Lower lobe of right lung (tissue), 2 donors: Measurements from ENCODE around the gene LRP1B. TPM values are rescaled to one million over a fixed set of nuclear protein-coding genes. Genes with fewer than 3 reads are reported as not detected.

Experiments
- ATAC-seq, 2 donors: fragments of 200-7000 bp; cut with Tn5 transposase; one replicate each; pipeline ENCODE4 v1.9.1; 2020 to 2022; ENCODE audit warnings: mild to moderate bottlenecking in 2 of 2, moderate library complexity in 2 of 2
- DNase-seq: peaks from one replicate; pipeline ENCODE4 v3.0.0-alpha.2; 2020
- H3K27ac ChIP-seq: fragments of 200-600 bp; one replicate; pipeline ENCODE4 v1.8.0; 2022
- H3K27me3 ChIP-seq: fragments of 200-600 bp; one replicate; pipeline ENCODE4 v1.8.0; 2022; ENCODE audit warnings: low read depth
- H3K36me3 ChIP-seq: fragments of 200-600 bp; one replicate; pipeline ENCODE4 v1.8.0; 2022; ENCODE audit warnings: mild to moderate bottlenecking
- H3K4me1 ChIP-seq: fragments of 200-600 bp; one replicate; pipeline ENCODE4 v1.8.0; 2022
- H3K4me3 ChIP-seq: fragments of 200-600 bp; one replicate; pipeline ENCODE4 v1.8.0; 2022; ENCODE audit warnings: mild to moderate bottlenecking
- H3K9me3 ChIP-seq: fragments of 200-600 bp; one replicate; pipeline ENCODE4 v1.8.0; 2022
- CTCF ChIP-seq: fragments of 200-600 bp; IDR thresholded peaks from one replicate; pipeline ENCODE4 v1.8.0; 2022; ENCODE audit warnings: antibody characterized with exemption, mild to moderate bottlenecking
- intact Hi-C: fragments of 100-400 bp; cut with DNase I; formaldehyde crosslinking; loops from one replicate; pipeline ENCODE4 v1.11.0; 2022
- total RNA-seq: library from RNA; stranded (reverse); fragmentation: NEBNext Ultra II Directional; extraction: Animal tissue kit (Norgen Biotek cat#: 25700); gene quantifications from one replicate; pipeline ENCODE4 v1.2.1, GENCODE V29; 2021
- donor health status: DM: no; HTN: yes; CAD: no; lungs with severe emphysema.

LRP1B gene
- total RNA-seq, 1 donor from 2014 or later: 0.09 TPM

GRCh38 chr2:142044197-142044596, 86.6 kb downstream of the LRP1B start:
- no peak for TF ChIP-seq CTCF
- intact Hi-C loops: no loop called here
- Histone ChIP-seq H3K4me1 (no peaks in the 10 kb centered on the region), H3K4me3 (no peak overlapping the region), H3K27me3 (no peaks in the 10 kb centered on the region), H3K27ac (no peak overlapping the region), H3K36me3 (no peaks in the 10 kb centered on the region), H3K9me3 (no peaks in the 10 kb centered on the region)
- no peak for DNase-seq
- ATAC-seq: no peak

GRCh38 chr2:142042536-142043199, 88.1 kb downstream of the LRP1B start:
- Histone ChIP-seq H3K4me1 (no peaks in the 10 kb centered on the region), H3K9me3 (no peaks in the 10 kb centered on the region), H3K36me3 (no peaks in the 10 kb centered on the region), H3K4me3 (no peak overlapping the region), H3K27ac (no peak overlapping the region), H3K27me3 (no peaks in the 10 kb centered on the region)
- TF ChIP-seq CTCF: no peak
- intact Hi-C loops: no loop called here
- ATAC-seq: no peak
- no peak for DNase-seq

DNA sequence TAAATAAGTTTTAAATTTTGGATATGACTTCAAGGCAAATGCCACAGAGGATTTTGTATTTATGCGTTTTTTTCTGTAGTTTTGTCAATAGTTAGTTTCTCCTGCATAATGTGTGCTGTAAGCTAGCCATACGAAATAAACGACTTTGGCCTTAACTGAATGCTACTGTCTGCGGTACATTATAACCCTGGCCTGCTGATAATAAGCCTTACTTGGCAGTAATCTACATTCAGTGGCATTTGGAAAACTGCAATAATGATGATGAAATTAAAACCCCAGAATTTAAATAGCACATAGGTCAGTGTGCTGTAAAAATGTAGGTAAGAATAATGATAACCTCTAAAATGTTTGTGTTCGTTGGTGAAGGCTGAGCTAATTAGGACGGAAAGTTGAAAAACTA, 88.8 kb downstream of the LRP1B start:
- Histone ChIP-seq H3K27me3 (no peaks in the 10 kb centered on the region), H3K4me1 (no peaks in the 10 kb centered on the region), H3K36me3 (no peaks in the 10 kb centered on the region), H3K27ac (no peak overlapping the region), H3K4me3 (no peak overlapping the region), H3K9me3 (no peaks in the 10 kb centered on the region)
- intact Hi-C loops: no loop called here
- no peak for ATAC-seq
- DNase-seq: no peak
- no peak for TF ChIP-seq CTCF

DNA sequence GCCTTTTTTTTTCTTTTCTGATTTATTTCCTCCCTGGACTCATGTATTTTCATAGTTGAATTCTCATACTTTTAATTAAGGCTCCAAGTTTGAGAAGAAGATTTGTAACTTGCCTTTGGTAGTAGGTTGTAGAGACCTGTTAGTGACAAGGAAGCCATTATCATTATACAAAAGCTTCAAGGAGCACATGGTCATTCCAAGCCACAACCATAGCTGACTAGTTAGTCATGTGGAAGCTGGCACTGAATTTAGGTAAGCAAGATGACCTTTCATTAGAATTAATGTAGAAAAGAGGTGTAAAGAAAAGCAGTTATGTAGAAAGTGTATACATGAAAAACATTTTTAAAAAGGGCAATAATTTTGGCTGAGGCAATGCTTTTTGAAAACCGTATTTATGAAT, 89.7 kb downstream of the LRP1B start:
- no peak overlapping the region for H3K4me3 ChIP-seq
- no peak for TF ChIP-seq CTCF
- intact Hi-C loops: no loop called here
- ATAC-seq: no peak
- H3K36me3 ChIP-seq: no peaks in the 10 kb centered on the region
- no peaks in the 10 kb centered on the region for H3K4me1 ChIP-seq
- H3K27ac ChIP-seq: no peak overlapping the region
- DNase-seq: no peak
- H3K27me3 ChIP-seq: no peaks in the 10 kb centered on the region
- H3K9me3 ChIP-seq: no peaks in the 10 kb centered on the region

DNA sequence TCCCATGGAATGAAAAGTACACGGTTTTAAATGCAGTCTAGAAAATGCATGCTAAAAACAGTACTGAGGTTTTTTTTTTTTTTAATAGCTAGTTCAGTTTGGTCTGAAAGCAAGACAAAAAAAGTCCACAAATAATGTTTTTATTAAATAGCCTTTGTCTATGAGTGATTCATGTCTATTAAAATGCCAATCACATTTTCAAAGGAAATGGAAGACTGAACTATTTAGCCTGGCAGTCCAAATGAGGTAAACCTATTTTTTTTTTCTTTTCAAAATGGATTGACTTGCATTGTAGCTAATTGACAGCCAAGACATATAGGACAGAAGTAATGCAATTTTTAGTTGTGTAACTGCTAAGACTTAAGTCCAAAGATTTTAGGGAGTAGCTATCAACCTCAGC, 90.3 kb downstream of the LRP1B start:
- Histone ChIP-seq H3K4me3 (no peak overlapping the region), H3K27me3 (no peaks in the 10 kb centered on the region), H3K27ac (no peak overlapping the region), H3K36me3 (no peaks in the 10 kb centered on the region), H3K9me3 (no peaks in the 10 kb centered on the region), H3K4me1 (no peaks in the 10 kb centered on the region)
- DNase-seq (no peak), ATAC-seq (no peak)
- intact Hi-C loops: no loop called here
- no peak for TF ChIP-seq CTCF
